Uterus (tissue), 2 donors: Measurements from ENCODE around the gene STAG1.

Experiments
- POLR2A ChIP-seq, 2 donors: fragments of 450-650 bp; IDR thresholded peaks; one replicate each; pipeline ENCODE4 v1.6.1; 2016; ENCODE audit warnings: antibody characterized with exemption in 2 of 2, mild to moderate bottlenecking in 1 of 2, moderate library complexity in 1 of 2
- TF ChIP-seq, protein P1 (sequence below), 4 experiments: fragments of 200-600 bp in 2 of 4; fragments of 450-650 bp in 2 of 4; sonication (generic) in 2 of 4; IDR thresholded peaks; one replicate each; pipeline ENCODE4 v1.5.1; 2016 to 2019; ENCODE audit warnings: antibody characterized with exemption in 4 of 4, mild to moderate bottlenecking in 2 of 4, moderate library complexity in 1 of 4

DNA sequence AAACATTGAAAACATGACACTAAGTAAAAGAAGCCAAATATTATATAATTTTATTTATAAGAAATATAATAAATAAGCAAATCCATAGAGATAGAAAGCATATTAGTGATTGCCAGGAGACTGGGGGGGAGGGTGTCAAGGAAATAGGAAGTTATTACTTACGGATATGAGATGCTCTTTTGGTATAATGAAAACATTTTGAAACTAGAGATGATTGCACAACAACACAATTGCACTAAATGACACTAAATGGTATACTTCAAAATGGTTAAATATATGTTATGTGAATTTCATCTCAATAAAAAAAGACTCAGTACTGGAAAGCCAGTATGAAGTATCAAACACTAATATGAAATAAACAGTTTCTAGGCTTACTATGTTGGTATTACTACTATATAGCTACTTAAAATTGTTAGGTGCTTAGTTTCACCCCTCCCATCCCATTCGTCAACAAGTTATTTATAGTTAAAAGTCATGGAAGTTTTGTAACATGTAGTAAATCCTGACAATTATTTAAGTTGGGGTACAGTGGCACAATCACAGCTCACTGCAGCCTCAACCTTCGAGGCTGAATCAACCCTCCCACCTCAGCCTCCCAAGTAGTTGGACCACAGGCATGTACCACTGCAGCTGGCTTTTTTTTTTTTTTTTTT, 43.7 kb downstream of the STAG1 start:
- TF ChIP-seq, protein P1, sequence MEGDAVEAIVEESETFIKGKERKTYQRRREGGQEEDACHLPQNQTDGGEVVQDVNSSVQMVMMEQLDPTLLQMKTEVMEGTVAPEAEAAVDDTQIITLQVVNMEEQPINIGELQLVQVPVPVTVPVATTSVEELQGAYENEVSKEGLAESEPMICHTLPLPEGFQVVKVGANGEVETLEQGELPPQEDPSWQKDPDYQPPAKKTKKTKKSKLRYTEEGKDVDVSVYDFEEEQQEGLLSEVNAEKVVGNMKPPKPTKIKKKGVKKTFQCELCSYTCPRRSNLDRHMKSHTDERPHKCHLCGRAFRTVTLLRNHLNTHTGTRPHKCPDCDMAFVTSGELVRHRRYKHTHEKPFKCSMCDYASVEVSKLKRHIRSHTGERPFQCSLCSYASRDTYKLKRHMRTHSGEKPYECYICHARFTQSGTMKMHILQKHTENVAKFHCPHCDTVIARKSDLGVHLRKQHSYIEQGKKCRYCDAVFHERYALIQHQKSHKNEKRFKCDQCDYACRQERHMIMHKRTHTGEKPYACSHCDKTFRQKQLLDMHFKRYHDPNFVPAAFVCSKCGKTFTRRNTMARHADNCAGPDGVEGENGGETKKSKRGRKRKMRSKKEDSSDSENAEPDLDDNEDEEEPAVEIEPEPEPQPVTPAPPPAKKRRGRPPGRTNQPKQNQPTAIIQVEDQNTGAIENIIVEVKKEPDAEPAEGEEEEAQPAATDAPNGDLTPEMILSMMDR (IDR thresholded peaks at IDR 0.05) = no peak
- no peak for TF ChIP-seq POLR2A (IDR thresholded peaks at IDR 0.05)
